ENCODE data around the gene SETX.

Gene SETX

GRCh38 chr9:132224645-132225044, 130.1 kb downstream of the SETX start:
- TF ChIP-seq, protein P1, sequence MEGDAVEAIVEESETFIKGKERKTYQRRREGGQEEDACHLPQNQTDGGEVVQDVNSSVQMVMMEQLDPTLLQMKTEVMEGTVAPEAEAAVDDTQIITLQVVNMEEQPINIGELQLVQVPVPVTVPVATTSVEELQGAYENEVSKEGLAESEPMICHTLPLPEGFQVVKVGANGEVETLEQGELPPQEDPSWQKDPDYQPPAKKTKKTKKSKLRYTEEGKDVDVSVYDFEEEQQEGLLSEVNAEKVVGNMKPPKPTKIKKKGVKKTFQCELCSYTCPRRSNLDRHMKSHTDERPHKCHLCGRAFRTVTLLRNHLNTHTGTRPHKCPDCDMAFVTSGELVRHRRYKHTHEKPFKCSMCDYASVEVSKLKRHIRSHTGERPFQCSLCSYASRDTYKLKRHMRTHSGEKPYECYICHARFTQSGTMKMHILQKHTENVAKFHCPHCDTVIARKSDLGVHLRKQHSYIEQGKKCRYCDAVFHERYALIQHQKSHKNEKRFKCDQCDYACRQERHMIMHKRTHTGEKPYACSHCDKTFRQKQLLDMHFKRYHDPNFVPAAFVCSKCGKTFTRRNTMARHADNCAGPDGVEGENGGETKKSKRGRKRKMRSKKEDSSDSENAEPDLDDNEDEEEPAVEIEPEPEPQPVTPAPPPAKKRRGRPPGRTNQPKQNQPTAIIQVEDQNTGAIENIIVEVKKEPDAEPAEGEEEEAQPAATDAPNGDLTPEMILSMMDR (IDR thresholded peaks at IDR 0.05; ENCODE audit: low read depth, low read length, missing control alignments) = no peak
- no peak overlapping the region for H3K4me3 ChIP-seq (ENCODE audit: low read depth, low read length)
- no peak for DNase-seq (ENCODE audit: low read depth)

- H3K4me3 ChIP-seq (ENCODE audit: low read depth, low read length) = no peak overlapping the region
- no peak for DNase-seq (ENCODE audit: low read depth)
- TF ChIP-seq, protein P1 (IDR thresholded peaks at IDR 0.05; ENCODE audit: low read depth, low read length, missing control alignments) = no peak
Observed at GRCh38 chr9:132221941-132222340, 132.8 kb downstream of the SETX start.

- H3K4me3 ChIP-seq (ENCODE audit: low read depth, low read length) = no peak overlapping the region
- DNase-seq (ENCODE audit: low read depth) = no peak
- TF ChIP-seq, protein P1 (IDR thresholded peaks at IDR 0.05; ENCODE audit: low read depth, low read length, missing control alignments) = no peak
Observed at GRCh38 chr9:132218208-132218607, 136.6 kb downstream of the SETX start.

GRCh38 chr9:132216861-132217619, 137.7 kb downstream of the SETX start:
- H3K4me3 ChIP-seq (ENCODE audit: low read depth, low read length) = no peak overlapping the region
- TF ChIP-seq, protein P1 (IDR thresholded peaks at IDR 0.05; ENCODE audit: low read depth, low read length, missing control alignments) = no peak
- no peak for DNase-seq (ENCODE audit: low read depth)

- DNase-seq (ENCODE audit: low read depth) = no peak
- no peak overlapping the region for H3K4me3 ChIP-seq (ENCODE audit: low read depth, low read length)
Observed at GRCh38 chr9:132214027-132214622, 140.7 kb downstream of the SETX start.

DNA sequence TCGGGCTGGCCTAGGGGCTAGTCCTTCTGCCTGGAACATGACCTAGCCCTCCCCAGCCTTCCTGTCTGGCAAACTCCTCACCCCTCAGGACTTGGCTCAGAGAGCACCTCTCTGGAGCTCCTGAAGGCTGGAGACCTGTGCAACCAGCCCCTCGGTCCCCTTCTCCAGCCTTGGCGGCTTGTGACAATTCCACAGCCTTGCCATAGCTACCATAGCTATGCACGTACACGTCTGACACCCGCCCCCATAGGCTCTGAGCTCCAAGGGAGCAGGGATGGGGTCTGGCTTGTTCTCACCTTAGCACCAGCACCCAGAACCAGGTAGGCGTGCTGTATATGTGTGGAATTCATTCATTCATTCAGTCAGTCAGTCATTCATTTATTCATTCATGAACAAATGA, 143.2 kb downstream of the SETX start:
- no peak for DNase-seq (ENCODE audit: low read depth)
- TF ChIP-seq, protein P1 (IDR thresholded peaks at IDR 0.05; ENCODE audit: low read depth, low read length, missing control alignments) = no peak
- no peak overlapping the region for H3K4me3 ChIP-seq (ENCODE audit: low read depth, low read length)

More at GRCh38 chr9:132214027-132214622, 140.7 kb downstream of the SETX start:
- TF ChIP-seq, protein P1 (IDR thresholded peaks at IDR 0.05; ENCODE audit: low read depth, low read length, missing control alignments) = no peak

All from GM12864 (cell line).